GM21717 (cell line): ENCODE data around the gene RPL41.
"Not testable (repeated sequence)": the region's sequence is repeated elsewhere in the genome, so short reads cannot be mapped to it uniquely, and the experiment has no call there.

Experiments used
- ATAC-seq: cut with Tn5 transposase; IDR thresholded peaks from one replicate; pipeline ENCODE4 v1.9.1; 2021; ENCODE audit warnings: mild to moderate bottlenecking, moderate library complexity; ENCODE audit not compliant: unreplicated experiment

The RPL41 gene

GRCh38 chr12:56102683-56103065, 13.8 kb upstream of the RPL41 start:
- ATAC-seq = no peak

- ATAC-seq = no peak
These were observed 13.2 kb upstream of the RPL41 start for GRCh38 chr12:56103066-56103711.

- ATAC-seq = no peak
These were observed 12.7 kb upstream of the RPL41 start for GRCh38 chr12:56103823-56104108.

- ATAC-seq = peak; percentile 93
These were observed 12.2 kb upstream of the RPL41 start, which contains the start of gene PA2G4 for GRCh38 chr12:56104109-56104814. Gene PA2G4 (plus strand): TSS chr12:56104559. CDS start chr12:56104738, 179 bp downstream.

- ATAC-seq = peak; percentile 26
These were observed 11.4 kb upstream of the RPL41 start for GRCh38 chr12:56104815-56105608.

GRCh38 chr12:56105609-56105902, 10.9 kb upstream of the RPL41 start:
- ATAC-seq = no peak

- no peak for ATAC-seq
These were observed 9.2 kb upstream of the RPL41 start for GRCh38 chr12:56107242-56107641.

GRCh38 chr12:56110571-56110970, 5.9 kb upstream of the RPL41 start:
- ATAC-seq = no peak

- ATAC-seq = no peak
These were observed 2.3 kb upstream of the RPL41 start for GRCh38 chr12:56114084-56114483.

- ATAC-seq = no peak
These were observed 1.1 kb upstream of the RPL41 start for GRCh38 chr12:56115329-56115728.

- not testable (repeated sequence) for ATAC-seq
These were observed 761 bp downstream of the RPL41 start for GRCh38 chr12:56117082-56117706.

- peak; percentile 80 for ATAC-seq
These were observed 1.6 kb downstream of the RPL41 start, which contains the start of gene ZC3H10 for GRCh38 chr12:56117778-56118687. Gene ZC3H10 (plus strand): TSS chr12:56118266. CDS start chr12:56120563, 2,297 bp downstream.

- ATAC-seq = peak; percentile 2
These were observed 2.4 kb downstream of the RPL41 start for GRCh38 chr12:56118688-56119357.

- ATAC-seq = no peak
These were observed 2.9 kb downstream of the RPL41 start for GRCh38 chr12:56119361-56119796.

- no peak for ATAC-seq
These were observed 3.9 kb downstream of the RPL41 start for GRCh38 chr12:56120158-56120846.

- ATAC-seq = no peak
These were observed 4.9 kb downstream of the RPL41 start for GRCh38 chr12:56121204-56121870.

- no peak for ATAC-seq
These were observed 6.2 kb downstream of the RPL41 start for GRCh38 chr12:56122637-56123036.

GRCh38 chr12:56124133-56124532, 7.7 kb downstream of the RPL41 start:
- no peak for ATAC-seq

GRCh38 chr12:56126732-56127239, 10.4 kb downstream of the RPL41 start:
- no peak for ATAC-seq
